Kidney (tissue), 14 donors: ENCODE measurements around the gene OTUB2. TPM values are rescaled to one million over a fixed set of nuclear protein-coding genes. Genes with fewer than 3 reads are reported as not detected.

Experiments
- DNase-seq, 5 donors: peaks; one replicate each; pipeline ENCODE4 v3.0.0-alpha.2; 2013 to 2020
- FAIRE-seq: peaks from 2 replicates; lab custom pipeline; 2012; peaks lifted over from hg19 to GRCh38; lab: Jason Lieb, UNC
- H3K27ac ChIP-seq, 2 donors: one replicate each; pipeline ENCODE4 v1.7.0; 2013; ENCODE audit warnings: low read depth in 2 of 2, low read length in 2 of 2, inconsistent platforms in 1 of 2
- H3K27me3 ChIP-seq: one replicate; pipeline ENCODE4 v1.7.1; 2013; ENCODE audit warnings: low read length, inconsistent platforms; ENCODE audit not compliant: control insufficient read depth, insufficient read depth
- H3K36me3 ChIP-seq, 3 donors: one replicate each; pipeline versions ENCODE4 v1.7.0 to v1.7.1; 2013; ENCODE audit warnings: low read length in 3 of 3, control low read depth in 1 of 3, inconsistent platforms in 1 of 3; ENCODE audit not compliant: insufficient read depth in 3 of 3, control insufficient read depth in 2 of 3
- H3K4me1 ChIP-seq, 3 donors: one replicate each; pipeline versions ENCODE4 v1.7.0 to v1.7.1; 2013; ENCODE audit warnings: low read length in 3 of 3, inconsistent platforms in 1 of 3, low read depth in 1 of 3; ENCODE audit not compliant: control insufficient read depth in 2 of 3, insufficient read depth in 2 of 3
- H3K4me3 ChIP-seq, 3 donors: one replicate each; pipeline versions ENCODE4 v1.7.0 to v1.8.1; 2013; ENCODE audit warnings: low read length in 3 of 3, control low read depth in 1 of 3, inconsistent platforms in 1 of 3
- H3K9ac ChIP-seq, 3 donors: one replicate each; pipeline versions ENCODE4 v1.7.0 to v1.7.1; 2013; ENCODE audit warnings: low read length in 3 of 3, control low read depth in 1 of 3, inconsistent platforms in 1 of 3
- H3K9me3 ChIP-seq, 3 donors: one replicate each; pipeline versions ENCODE4 v1.7.0 to v1.7.1; 2013; ENCODE audit warnings: low read length in 3 of 3, control low read depth in 1 of 3, inconsistent platforms in 1 of 3; ENCODE audit not compliant: control insufficient read depth in 2 of 3, insufficient read depth in 1 of 3
- CTCF ChIP-seq: IDR thresholded peaks from 3 replicates; pipeline ENCODE4 v1.5.1; 2012; ENCODE audit warnings: mild to moderate bottlenecking, moderate library complexity, borderline replicate concordance; ENCODE audit not compliant: insufficient read depth; ENCODE audit errors: extremely low read depth
- intact Hi-C: fragments of 100-400 bp; cut with DNase I; formaldehyde crosslinking; loops from one replicate; pipeline ENCODE4 v1.11.1; 2022
- polyA plus RNA-seq: library from polyadenylated mRNA; stranded (reverse); fragments of 350-450 nt; fragmentation: Illumina TruSeq; extraction: RNeasy Lipid Tissue Mini Kit (QIAGEN cat#74804); gene quantifications from one replicate; pipeline ENCODE4 v1.2.3, GENCODE V29; 2014; ENCODE audit warnings: low read depth, low replicate concordance; ENCODE audit not compliant: insufficient read depth
- total RNA-seq: library from RNA; stranded (reverse); fragmentation: NEBNext Ultra II Directional; extraction: Animal tissue kit (Norgen Biotek cat#: 25700); gene quantifications from one replicate; pipeline ENCODE4 v1.2.1, GENCODE V29; 2021
- donor health status: control.
- donor health status: control.
- donor health status: control.
- donor health status: control.
- donor health status: control.
- donor health status: DM: yes; HTN: yes; CAD: no.
- donor health status: Normal renal cell carcinoma (clear cell type).

The OTUB2 gene
- total and polyA plus RNA-seq, 2 donors from 2014 or later, result 1.1 to 1.6 TPM

DNA sequence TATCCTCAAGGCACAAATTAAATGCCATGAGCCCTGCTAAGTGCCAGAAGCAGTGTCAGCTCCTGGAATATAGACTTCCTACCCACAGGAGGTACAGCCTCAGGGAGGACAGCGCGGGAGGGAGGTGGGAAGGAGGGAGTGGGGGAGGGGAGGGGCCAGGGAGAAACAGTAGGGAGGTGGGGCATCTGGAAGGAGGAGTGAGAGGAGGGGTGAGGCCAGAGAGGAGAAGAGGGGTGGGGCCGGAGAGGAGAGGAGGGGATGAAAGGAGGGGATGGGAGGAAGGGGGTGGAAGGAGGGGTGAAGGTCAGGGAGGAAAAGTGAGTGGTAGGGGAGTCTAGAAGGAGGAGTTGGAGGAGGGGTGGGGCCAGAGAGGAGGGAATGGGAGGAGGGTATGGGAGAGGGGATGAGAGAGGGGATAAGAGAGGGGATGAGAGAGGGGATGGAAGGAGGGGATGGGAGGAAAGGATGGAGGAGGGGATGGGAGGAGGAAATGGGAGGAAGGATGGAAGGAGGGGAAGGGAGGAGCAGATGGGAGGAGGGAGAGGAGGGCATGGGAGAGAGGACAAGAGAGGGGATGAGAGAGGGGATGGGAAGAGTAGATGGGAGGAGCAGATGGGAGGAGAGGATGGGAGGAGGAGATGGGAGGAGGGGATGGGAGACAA is 38.2 kb upstream of the OTUB2 start:
- no peaks in the 10 kb centered on the region for H3K4me1 ChIP-seq
- FAIRE-seq (no peak), DNase-seq (peak in 2 of 5 donors; percentile 16 to 63)
- no peaks in the 10 kb centered on the region for H3K27me3 ChIP-seq
- no peak overlapping the region for H3K4me3 ChIP-seq
- H3K27ac ChIP-seq, result no peak overlapping the region
- intact Hi-C loops, result no loop called here
- H3K36me3 ChIP-seq, result no peaks in the 10 kb centered on the region
- no peak for TF ChIP-seq CTCF
- no peak overlapping the region for H3K9ac ChIP-seq
- H3K9me3 ChIP-seq, result no peaks in the 10 kb centered on the region

- intact Hi-C loops, result no loop called here
- no peak overlapping the region for H3K4me3 ChIP-seq
- H3K27me3 ChIP-seq, result no peaks in the 10 kb centered on the region
- H3K9me3 ChIP-seq, result no peaks in the 10 kb centered on the region
- H3K36me3 ChIP-seq, result no peaks in the 10 kb centered on the region
- TF ChIP-seq CTCF, result no peak
- no peak for FAIRE-seq
- H3K27ac ChIP-seq, result no peak overlapping the region
- H3K9ac ChIP-seq, result no peak overlapping the region
- H3K4me1 ChIP-seq, result no peaks in the 10 kb centered on the region
- no peak for DNase-seq
Measured at GRCh38 chr14:93989939-93990338, 36.2 kb upstream of the OTUB2 start.

DNA sequence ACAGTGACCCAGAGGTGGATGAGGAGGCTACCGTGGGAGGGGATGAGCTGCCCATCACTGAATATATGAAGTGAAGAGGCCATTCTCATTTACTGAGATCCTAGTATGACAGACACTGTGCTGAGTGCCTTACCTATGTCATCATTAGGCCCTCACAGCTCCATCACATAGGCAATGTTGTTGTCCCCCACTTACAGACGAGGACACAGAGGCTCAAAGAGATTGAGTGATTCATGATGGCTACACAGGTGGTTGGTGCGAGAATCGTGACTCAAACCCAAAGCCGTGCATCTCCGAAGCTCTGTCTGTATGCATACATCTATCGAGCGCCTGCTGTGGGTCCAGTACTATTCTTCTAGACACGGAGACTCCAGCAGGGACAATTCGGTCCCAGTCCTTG is 34.9 kb upstream of the OTUB2 start:
- no peak overlapping the region for H3K4me3 ChIP-seq
- no peak overlapping the region for H3K27ac ChIP-seq
- H3K9ac ChIP-seq, result no peak overlapping the region
- intact Hi-C loops, result no loop called here
- TF ChIP-seq CTCF, result no peak
- no peaks in the 10 kb centered on the region for H3K4me1 ChIP-seq
- FAIRE-seq, result no peak
- H3K36me3 ChIP-seq, result no peaks in the 10 kb centered on the region
- DNase-seq, result peak in 1 of 5 donors; percentile 9
- H3K27me3 ChIP-seq, result no peaks in the 10 kb centered on the region
- no peaks in the 10 kb centered on the region for H3K9me3 ChIP-seq

- H3K4me3 ChIP-seq, result no peak overlapping the region
- no peak overlapping the region for H3K27ac ChIP-seq
- H3K9ac ChIP-seq, result no peak overlapping the region
- no peaks in the 10 kb centered on the region for H3K36me3 ChIP-seq
- FAIRE-seq (no peak), DNase-seq (peak in 1 of 5 donors; percentile 12)
- intact Hi-C loops, result no loop called here
- H3K9me3 ChIP-seq, result no peaks in the 10 kb centered on the region
- no peak for TF ChIP-seq CTCF
- H3K27me3 ChIP-seq, result no peaks in the 10 kb centered on the region
- no peaks in the 10 kb centered on the region for H3K4me1 ChIP-seq
Measured at GRCh38 chr14:93991649-93992048, 34.5 kb upstream of the OTUB2 start.
